Measurements from ENCODE around the gene KRTAP5-7. TPM values are rescaled to one million over a fixed set of nuclear protein-coding genes. Genes with fewer than 3 reads are reported as not detected.

The KRTAP5-7 gene
- total RNA-seq, 1 experiment from 2014 or later: not detected

DNA sequence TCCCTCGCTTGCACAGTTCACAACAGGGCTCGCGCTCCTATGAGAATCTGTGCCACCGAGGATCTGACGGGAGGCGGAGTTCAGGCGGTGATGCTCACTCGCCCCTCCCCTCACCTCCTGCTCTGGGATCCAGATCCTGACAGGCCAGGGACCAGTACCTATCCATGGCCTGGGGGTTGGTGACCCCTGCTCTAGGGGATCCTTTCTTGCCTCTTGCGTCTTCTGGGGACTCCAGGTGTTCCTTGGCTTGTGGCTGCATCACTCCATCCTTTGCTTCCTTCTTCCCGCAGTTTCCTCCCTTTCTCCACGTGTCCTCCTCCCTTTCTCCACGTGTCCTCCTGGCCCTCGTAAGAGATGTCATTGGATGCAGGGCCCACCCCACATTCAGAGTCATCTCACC is 30.6 kb upstream of the KRTAP5-7 start:
- Histone ChIP-seq H3K27ac (no peak overlapping the region), H3K9me2 (ENCODE audit: insufficient read depth) (no peaks in the 10 kb centered on the region), H2AFZ (no peak overlapping the region), H3F3A (ENCODE audit: insufficient read depth, low read depth) (peaks cover 6% of the 10 kb centered on the region; the same call in 1 of the 2 replicates), H3K4me1 (replicated peaks; ENCODE audit: insufficient read depth) (peaks cover 24% of the 10 kb centered on the region), H3K27me3 (ENCODE audit: insufficient read depth, low read depth) (no peaks in the 10 kb centered on the region), H3K4me3 (no peak overlapping the region), H3K36me3 (ENCODE audit: low read depth) (peaks cover 56% of the 10 kb centered on the region), H4K20me1 (ENCODE audit: insufficient read depth) (no peaks in the 10 kb centered on the region), H3K9me3 (ENCODE audit: insufficient read depth, low read depth) (no peaks in the 10 kb centered on the region), H3K79me2 (ENCODE audit: low read depth) (no peaks in the 10 kb centered on the region), H3K4me2 (no peak overlapping the region)
- intact Hi-C loops (cut with micrococcal nuclease; ENCODE audit: unreplicated experiment): no loop called here
- ChIA-PET CTCF (no interaction called here), POLR2A (ENCODE audit: unreplicated experiment) (no interaction called here)
- TF ChIP-seq, protein P1, sequence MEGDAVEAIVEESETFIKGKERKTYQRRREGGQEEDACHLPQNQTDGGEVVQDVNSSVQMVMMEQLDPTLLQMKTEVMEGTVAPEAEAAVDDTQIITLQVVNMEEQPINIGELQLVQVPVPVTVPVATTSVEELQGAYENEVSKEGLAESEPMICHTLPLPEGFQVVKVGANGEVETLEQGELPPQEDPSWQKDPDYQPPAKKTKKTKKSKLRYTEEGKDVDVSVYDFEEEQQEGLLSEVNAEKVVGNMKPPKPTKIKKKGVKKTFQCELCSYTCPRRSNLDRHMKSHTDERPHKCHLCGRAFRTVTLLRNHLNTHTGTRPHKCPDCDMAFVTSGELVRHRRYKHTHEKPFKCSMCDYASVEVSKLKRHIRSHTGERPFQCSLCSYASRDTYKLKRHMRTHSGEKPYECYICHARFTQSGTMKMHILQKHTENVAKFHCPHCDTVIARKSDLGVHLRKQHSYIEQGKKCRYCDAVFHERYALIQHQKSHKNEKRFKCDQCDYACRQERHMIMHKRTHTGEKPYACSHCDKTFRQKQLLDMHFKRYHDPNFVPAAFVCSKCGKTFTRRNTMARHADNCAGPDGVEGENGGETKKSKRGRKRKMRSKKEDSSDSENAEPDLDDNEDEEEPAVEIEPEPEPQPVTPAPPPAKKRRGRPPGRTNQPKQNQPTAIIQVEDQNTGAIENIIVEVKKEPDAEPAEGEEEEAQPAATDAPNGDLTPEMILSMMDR (conservative IDR thresholded peaks at IDR 0.05): no peak
- TF ChIP-seq EZH2 (IDR thresholded peaks at IDR 0.05; ENCODE audit: low read depth): no peak
- no TSS peak for BruUV-seq (replicated peaks)
- peak in 1 of 2 experiments; percentile 8 for DNase-seq

DNA sequence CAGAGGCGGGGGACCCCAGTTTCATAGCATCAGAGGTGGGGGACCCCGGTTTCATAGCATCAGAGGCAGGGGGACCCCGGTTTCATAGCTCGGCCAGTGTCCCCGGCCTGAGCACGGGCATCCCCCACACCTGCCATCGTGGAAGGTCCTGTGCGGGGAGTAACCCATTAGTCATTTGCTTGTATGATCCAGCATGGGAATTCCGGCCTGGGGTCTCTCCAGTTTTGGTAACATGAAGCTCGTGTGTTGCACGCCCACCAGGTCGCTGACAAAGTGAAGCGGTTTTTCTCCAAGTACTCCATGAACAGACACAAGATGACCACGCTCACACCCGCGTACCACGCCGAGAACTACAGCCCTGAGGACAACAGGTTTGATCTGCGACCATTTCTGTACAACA is 29.0 kb upstream of the KRTAP5-7 start:
- POLR2A ChIA-PET (ENCODE audit: unreplicated experiment): interaction anchor here (0.6 kb wide), 1 partner anchor 8 kb away, joined by 4 read pairs; no protein-coding TSS in a partner anchor
- H3K79me2 ChIP-seq (ENCODE audit: low read depth): no peaks in the 10 kb centered on the region
- H3K4me3 ChIP-seq: no peak overlapping the region
- no peak overlapping the region for H2AFZ ChIP-seq
- CTCF ChIA-PET: no interaction called here
- H3K27ac ChIP-seq: no peak overlapping the region
- intact Hi-C loops (cut with micrococcal nuclease; ENCODE audit: unreplicated experiment): no loop called here
- TF ChIP-seq EZH2 (IDR thresholded peaks at IDR 0.05; ENCODE audit: low read depth): no peak
- TF ChIP-seq, protein P1 (conservative IDR thresholded peaks at IDR 0.05): no peak
- no peak overlapping the region for H3K4me2 ChIP-seq
- no peaks in the 10 kb centered on the region for H4K20me1 ChIP-seq (ENCODE audit: insufficient read depth)
- H3K4me1 ChIP-seq (replicated peaks; ENCODE audit: insufficient read depth): peaks cover 24% of the 10 kb centered on the region
- no peak for DNase-seq
- H3K27me3 ChIP-seq (ENCODE audit: insufficient read depth, low read depth): no peaks in the 10 kb centered on the region
- no peaks in the 10 kb centered on the region for H3K9me3 ChIP-seq (ENCODE audit: insufficient read depth, low read depth)
- BruUV-seq (replicated peaks): no TSS peak
- H3F3A ChIP-seq (ENCODE audit: insufficient read depth, low read depth): peaks cover 6% of the 10 kb centered on the region; the same call in 1 of the 2 replicates
- peaks cover 56% of the 10 kb centered on the region for H3K36me3 ChIP-seq (ENCODE audit: low read depth)
- no peaks in the 10 kb centered on the region for H3K9me2 ChIP-seq (ENCODE audit: insufficient read depth)

DNA sequence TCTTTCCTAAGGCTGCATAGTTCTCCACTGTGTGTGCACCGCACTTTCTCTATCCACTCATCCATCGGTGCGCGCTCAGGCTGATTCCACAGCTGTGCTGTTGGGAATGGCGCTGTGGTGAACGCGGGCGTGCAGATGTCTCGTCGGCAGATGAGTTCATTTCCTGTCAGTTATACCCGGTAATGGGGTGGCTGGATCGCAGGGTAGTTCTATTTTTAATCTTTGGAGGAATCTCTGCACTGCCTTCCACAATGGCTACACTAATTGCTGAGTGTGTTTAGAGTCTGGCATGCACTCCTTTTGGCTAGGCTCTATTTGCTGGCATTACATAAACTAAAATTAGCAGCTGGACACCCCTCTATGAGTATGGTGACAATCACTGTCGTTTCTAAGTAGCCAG is 27.9 kb upstream of the KRTAP5-7 start:
- Histone ChIP-seq H3K4me3 (no peak overlapping the region), H3K4me1 (replicated peaks; ENCODE audit: insufficient read depth) (peaks cover 29% of the 10 kb centered on the region), H3K4me2 (no peak overlapping the region), H3K9me3 (ENCODE audit: insufficient read depth, low read depth) (no peaks in the 10 kb centered on the region), H2AFZ (no peak overlapping the region), H3K27me3 (ENCODE audit: insufficient read depth, low read depth) (no peaks in the 10 kb centered on the region), H3F3A (ENCODE audit: insufficient read depth, low read depth) (peaks cover 6% of the 10 kb centered on the region; the same call in 1 of the 2 replicates), H3K79me2 (ENCODE audit: low read depth) (no peaks in the 10 kb centered on the region), H3K9me2 (ENCODE audit: insufficient read depth) (no peaks in the 10 kb centered on the region), H3K36me3 (ENCODE audit: low read depth) (peaks cover 53% of the 10 kb centered on the region), H4K20me1 (ENCODE audit: insufficient read depth) (no peaks in the 10 kb centered on the region), H3K27ac (no peak overlapping the region)
- intact Hi-C loops (cut with micrococcal nuclease; ENCODE audit: unreplicated experiment): no loop called here
- DNase-seq: peak in 1 of 2 experiments; percentile 12
- TF ChIP-seq, protein P1 (conservative IDR thresholded peaks at IDR 0.05): no peak
- no peak for TF ChIP-seq EZH2 (IDR thresholded peaks at IDR 0.05; ENCODE audit: low read depth)
- CTCF ChIA-PET: no interaction called here
- POLR2A ChIA-PET (ENCODE audit: unreplicated experiment): no interaction called here
- BruUV-seq (replicated peaks): no TSS peak

All from PC-9 (cell line).